ENCODE data around the gene ANGPTL2. TPM values are rescaled to one million over a fixed set of nuclear protein-coding genes. Genes with fewer than 3 reads are reported as not detected.

ANGPTL2 gene
- total RNA-seq, 1 experiment from 2014 or later, result 0.20 TPM

- peaks cover 2 to 13% of the 10 kb centered on the region in 2 experiments; a peak in 3 of 4 replicates for H3K4me1 ChIP-seq (ENCODE audit: control insufficient read depth in 1 of 2, insufficient read depth in 2 of 2, low read length in 2 of 2)
- no peaks in the 10 kb centered on the region for H3K27me3 ChIP-seq (ENCODE audit: insufficient read depth, low read length)
- H3K9me3 ChIP-seq (ENCODE audit: control insufficient read depth in 1 of 2, insufficient read depth in 1 of 2, low read depth in 1 of 2, low read length in 2 of 2), result no peaks in the 10 kb centered on the region
- no peak overlapping the region for H3K9ac ChIP-seq (ENCODE audit: low read length)
- intact Hi-C loops (cut with micrococcal nuclease), result no loop called here
- ChIA-PET CTCF (no interaction called here), RAD21 (ENCODE audit: low non-redundant PET in 1 of 2, low total read pairs in 2 of 2, uncharacterized antibody in 2 of 2, unreplicated experiment in 2 of 2) (no interaction called here), POLR2A (no interaction called here)
- H2AFZ ChIP-seq (ENCODE audit: low read depth, low read length, poor library complexity, severe bottlenecking), result no peak overlapping the region
- TF ChIP-seq MAX (IDR thresholded peaks at IDR 0.05) (no peak), FOSL1 (IDR thresholded peaks at IDR 0.05; ENCODE audit: low read depth) (no peak), POLR2A (IDR thresholded peaks at IDR 0.05; ENCODE audit: borderline replicate concordance, extremely low read depth, insufficient read depth, insufficient read length) (no peak), SRF (IDR thresholded peaks at IDR 0.05; ENCODE audit: low read depth) (no peak), REST (IDR thresholded peaks at IDR 0.05; ENCODE audit: low read depth) (no peak), EZH2 (IDR thresholded peaks at IDR 0.05) (no peak), SP1 (IDR thresholded peaks at IDR 0.05; ENCODE audit: low read depth) (no peak)
- no TSS peak for BruUV-seq (replicated peaks)
- ATAC-seq (no peak), DNase-seq (ENCODE audit: low read depth, low spot score) (no peak)
- H3K79me2 ChIP-seq (ENCODE audit: insufficient read depth, low read length), result no peaks in the 10 kb centered on the region
- H3K36me3 ChIP-seq (ENCODE audit: control insufficient read depth in 1 of 2, insufficient read depth in 2 of 2, low read length in 2 of 2), result no peaks in the 10 kb centered on the region
- H3K9me2 ChIP-seq (ENCODE audit: insufficient read depth), result no peaks in the 10 kb centered on the region
- H3K27ac ChIP-seq (ENCODE audit: low read depth, low read length), result no peak overlapping the region
- no peaks in the 10 kb centered on the region for H4K20me1 ChIP-seq (ENCODE audit: insufficient read depth)
- H3K4me2 ChIP-seq (ENCODE audit: low read length), result no peak overlapping the region
- H3K4me3 ChIP-seq (replicated peaks in 1 of 2; ENCODE audit: low read depth in 1 of 2, low read length in 2 of 2), result no peak overlapping the region
Observed at GRCh38 chr9:127045148-127045547, 77.3 kb downstream of the ANGPTL2 start.

GRCh38 chr9:127039492-127039891 lies 82.9 kb downstream of the ANGPTL2 start:
- no peaks in the 10 kb centered on the region for H4K20me1 ChIP-seq (ENCODE audit: insufficient read depth)
- no peak overlapping the region for H3K9ac ChIP-seq (ENCODE audit: low read length)
- H2AFZ ChIP-seq (ENCODE audit: low read depth, low read length, poor library complexity, severe bottlenecking), result no peak overlapping the region
- H3K36me3 ChIP-seq (ENCODE audit: control insufficient read depth in 1 of 2, insufficient read depth in 2 of 2, low read length in 2 of 2), result no peaks in the 10 kb centered on the region
- no peaks in the 10 kb centered on the region for H3K9me2 ChIP-seq (ENCODE audit: insufficient read depth)
- RAD21 ChIA-PET (ENCODE audit: low non-redundant PET in 1 of 2, low total read pairs in 2 of 2, uncharacterized antibody in 2 of 2, unreplicated experiment in 2 of 2), result no interaction called here
- TF ChIP-seq ATF3 (IDR thresholded peaks at IDR 0.05) (no peak), CTCF (IDR thresholded peaks at IDR 0.05 in 2 of 3, conservative IDR thresholded peaks at IDR 0.05 in 1 of 3; ENCODE audit: borderline replicate concordance in 1 of 3, insufficient read depth in 1 of 3, low read depth in 2 of 3, low read length in 2 of 3) (no peak), POLR2A (IDR thresholded peaks at IDR 0.05; ENCODE audit: borderline replicate concordance, extremely low read depth, insufficient read depth, insufficient read length) (no peak), TCF7L2 (IDR thresholded peaks at IDR 0.05; ENCODE audit: borderline replicate concordance, extremely low read depth, insufficient read depth, insufficient read length) (no peak), JUND (IDR thresholded peaks at IDR 0.05) (no peak), EZH2 (IDR thresholded peaks at IDR 0.05) (no peak), EZH2phosphoT487 (IDR thresholded peaks at IDR 0.05; ENCODE audit: borderline replicate concordance) (no peak), SP1 (IDR thresholded peaks at IDR 0.05; ENCODE audit: low read depth) (no peak), SIN3A (IDR thresholded peaks at IDR 0.05; ENCODE audit: low read depth) (no peak)
- intact Hi-C loops (cut with micrococcal nuclease), result no loop called here
- no TSS peak for BruUV-seq (replicated peaks)
- H3K9me3 ChIP-seq (ENCODE audit: control insufficient read depth in 1 of 2, insufficient read depth in 1 of 2, low read depth in 1 of 2, low read length in 2 of 2), result no peaks in the 10 kb centered on the region
- no peaks in the 10 kb centered on the region for H3K79me2 ChIP-seq (ENCODE audit: insufficient read depth, low read length)
- CTCF ChIA-PET, result no interaction called here
- H3K4me3 ChIP-seq (replicated peaks in 1 of 2; ENCODE audit: low read depth in 1 of 2, low read length in 2 of 2), result no peak overlapping the region
- H3K27ac ChIP-seq (ENCODE audit: low read depth, low read length), result no peak overlapping the region
- no peak for DNase-seq (ENCODE audit: low read depth, low spot score)
- H3K27me3 ChIP-seq (ENCODE audit: insufficient read depth, low read length), result no peaks in the 10 kb centered on the region
- H3K4me2 ChIP-seq (ENCODE audit: low read length), result no peak overlapping the region
- ATAC-seq, result no peak
- no peaks in the 10 kb centered on the region for H3K4me1 ChIP-seq (ENCODE audit: control insufficient read depth in 1 of 2, insufficient read depth in 2 of 2, low read length in 2 of 2)
- POLR2A ChIA-PET, result no interaction called here

Data from HCT116 (cell line).